ENCODE data around the gene MCC. TPM values are rescaled to one million over a fixed set of nuclear protein-coding genes. Genes with fewer than 3 reads are reported as not detected.

The MCC gene
- total RNA-seq, 1 experiment from 2014 or later = 23.5 TPM

DNA sequence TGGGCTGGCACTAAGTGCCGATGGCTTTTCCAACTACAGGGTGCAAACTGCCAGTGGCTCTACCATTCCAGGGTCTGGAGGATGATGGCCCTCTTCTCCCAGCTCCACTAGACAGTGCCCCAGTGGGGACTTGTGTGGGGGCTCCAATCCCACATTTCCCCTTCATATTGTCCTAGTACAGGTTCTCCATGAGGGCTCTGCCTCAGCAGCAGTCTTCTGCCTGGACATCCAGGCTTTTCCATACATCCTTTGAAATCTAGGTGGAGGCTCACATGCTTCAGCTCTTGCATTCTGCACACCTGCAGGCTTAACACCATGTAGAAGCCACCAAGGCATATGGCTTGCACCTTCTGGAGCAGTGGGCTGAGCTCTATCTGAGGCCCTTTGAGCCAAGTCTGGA is 123.8 kb downstream of the MCC start (continued):
- no peak for TF ChIP-seq ZNF396 (CRISPR knock-in tag; IDR thresholded peaks at IDR 0.05; ENCODE audit: borderline replicate concordance)
- no peak for TF ChIP-seq CTCF (IDR thresholded peaks at IDR 0.05)
- TF ChIP-seq ATF2 (CRISPR knock-in tag; IDR thresholded peaks at IDR 0.05; ENCODE audit: borderline replicate concordance, low read depth) = no peak
- no peak for TF ChIP-seq NR2C2 (CRISPR knock-in tag; IDR thresholded peaks at IDR 0.05)
- no peak for TF ChIP-seq MXD4 (CRISPR knock-in tag; IDR thresholded peaks at IDR 0.05; ENCODE audit: borderline replicate concordance)

DNA sequence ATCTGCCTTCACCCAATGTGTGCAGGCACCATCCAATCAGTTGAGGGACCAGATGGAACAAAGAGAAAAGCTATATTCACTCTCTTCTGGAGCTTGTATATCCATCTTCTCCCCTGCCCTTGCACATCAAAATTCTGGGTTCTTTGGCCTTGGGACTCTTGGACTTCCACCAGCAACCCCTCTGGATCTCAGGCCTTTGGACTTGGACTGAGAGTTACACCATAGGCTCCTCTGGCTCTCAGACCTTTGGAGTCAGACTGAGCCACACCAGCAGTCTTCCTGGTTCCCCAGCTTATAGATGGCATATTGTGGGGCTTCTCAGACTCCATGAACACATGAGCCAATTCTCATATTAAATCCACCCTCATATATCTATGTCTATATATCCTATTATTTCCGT is 126.6 kb downstream of the MCC start:
- no peaks in the 10 kb centered on the region; the same call in 1 of the 2 replicates for H3K27me3 Mint-ChIP-seq (ENCODE audit: low read depth)
- no peak overlapping the region for H3K27ac Mint-ChIP-seq
- CTCF ChIA-PET = no interaction called here
- H3K4me1 Mint-ChIP-seq = no peaks in the 10 kb centered on the region
- DNase-seq (ENCODE audit: low spot score) = no peak
- POLR2A ChIA-PET = no interaction called here
- H3K9me3 Mint-ChIP-seq = peaks cover 34% of the 10 kb centered on the region
- H3K4me3 Mint-ChIP-seq = no peak overlapping the region
- peaks cover 21% of the 10 kb centered on the region for H3K36me3 Mint-ChIP-seq
- no peak for ATAC-seq
- TF ChIP-seq GRHL2 (CRISPR knock-in tag; IDR thresholded peaks at IDR 0.05; ENCODE audit: insufficient replicate concordance, severe bottlenecking) = no peak
- TF ChIP-seq FOXP4 (CRISPR knock-in tag; IDR thresholded peaks at IDR 0.05) = no peak
- TF ChIP-seq NFYB (CRISPR knock-in tag; conservative IDR thresholded peaks at IDR 0.05; ENCODE audit: low read depth) = no peak
- TF ChIP-seq E2F5 (CRISPR knock-in tag; IDR thresholded peaks at IDR 0.05) = no peak
- no peak for TF ChIP-seq ZBTB21 (CRISPR knock-in tag; IDR thresholded peaks at IDR 0.05; ENCODE audit: borderline replicate concordance)
- no peak for TF ChIP-seq CDX4 (CRISPR knock-in tag; IDR thresholded peaks at IDR 0.05; ENCODE audit: borderline replicate concordance)

DNA sequence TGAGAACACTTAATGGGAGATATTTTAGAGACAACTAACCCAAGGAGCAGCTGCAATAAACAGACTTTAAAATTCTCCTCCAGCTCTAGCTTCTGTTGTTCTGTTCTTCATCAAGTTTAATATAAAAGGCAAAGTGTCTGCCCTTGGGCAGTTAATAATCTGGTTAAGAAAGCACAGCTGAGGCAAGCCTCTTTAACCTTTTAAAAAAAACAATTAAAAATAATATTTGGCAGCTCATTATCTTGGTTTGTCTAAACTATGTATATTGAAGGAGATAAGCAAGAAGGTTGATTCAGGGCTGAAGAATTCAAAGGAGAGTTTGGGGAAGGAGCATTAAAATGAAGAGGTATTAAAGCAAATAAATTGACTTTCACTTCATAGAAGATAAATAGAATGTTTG is 128.8 kb downstream of the MCC start:
- Mint-ChIP-seq H3K4me1 (no peaks in the 10 kb centered on the region), H3K36me3 (peaks cover 9% of the 10 kb centered on the region), H3K27ac (no peak overlapping the region), H3K4me3 (no peak overlapping the region), H3K27me3 (ENCODE audit: low read depth) (no peaks in the 10 kb centered on the region; the same call in 1 of the 2 replicates), H3K9me3 (peaks cover 13% of the 10 kb centered on the region)
- ChIA-PET POLR2A (no interaction called here), CTCF (no interaction called here)
- no peak for DNase-seq (ENCODE audit: low spot score)
- no peak for ATAC-seq
- TF ChIP-seq CDX4 (CRISPR knock-in tag; IDR thresholded peaks at IDR 0.05; ENCODE audit: borderline replicate concordance) (no peak), FOXK1 (CRISPR knock-in tag; IDR thresholded peaks at IDR 0.05) (no peak), ATF2 (CRISPR knock-in tag; IDR thresholded peaks at IDR 0.05; ENCODE audit: borderline replicate concordance, low read depth) (no peak), ZNF219 (CRISPR knock-in tag; IDR thresholded peaks at IDR 0.05; ENCODE audit: borderline replicate concordance) (no peak), ZNF138 (CRISPR knock-in tag; conservative IDR thresholded peaks at IDR 0.05) (no peak), ZNF121 (CRISPR knock-in tag; IDR thresholded peaks at IDR 0.05) (no peak), OVOL2 (CRISPR knock-in tag; IDR thresholded peaks at IDR 0.05; ENCODE audit: borderline replicate concordance) (no peak), SMAD4 (CRISPR knock-in tag; IDR thresholded peaks at IDR 0.05) (no peak)
- TF ChIP-seq, protein P1, sequence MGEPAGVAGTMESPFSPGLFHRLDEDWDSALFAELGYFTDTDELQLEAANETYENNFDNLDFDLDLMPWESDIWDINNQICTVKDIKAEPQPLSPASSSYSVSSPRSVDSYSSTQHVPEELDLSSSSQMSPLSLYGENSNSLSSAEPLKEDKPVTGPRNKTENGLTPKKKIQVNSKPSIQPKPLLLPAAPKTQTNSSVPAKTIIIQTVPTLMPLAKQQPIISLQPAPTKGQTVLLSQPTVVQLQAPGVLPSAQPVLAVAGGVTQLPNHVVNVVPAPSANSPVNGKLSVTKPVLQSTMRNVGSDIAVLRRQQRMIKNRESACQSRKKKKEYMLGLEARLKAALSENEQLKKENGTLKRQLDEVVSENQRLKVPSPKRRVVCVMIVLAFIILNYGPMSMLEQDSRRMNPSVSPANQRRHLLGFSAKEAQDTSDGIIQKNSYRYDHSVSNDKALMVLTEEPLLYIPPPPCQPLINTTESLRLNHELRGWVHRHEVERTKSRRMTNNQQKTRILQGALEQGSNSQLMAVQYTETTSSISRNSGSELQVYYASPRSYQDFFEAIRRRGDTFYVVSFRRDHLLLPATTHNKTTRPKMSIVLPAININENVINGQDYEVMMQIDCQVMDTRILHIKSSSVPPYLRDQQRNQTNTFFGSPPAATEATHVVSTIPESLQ (CRISPR knock-in tag; IDR thresholded peaks at IDR 0.05) = no peak
- TF ChIP-seq, protein P2, sequence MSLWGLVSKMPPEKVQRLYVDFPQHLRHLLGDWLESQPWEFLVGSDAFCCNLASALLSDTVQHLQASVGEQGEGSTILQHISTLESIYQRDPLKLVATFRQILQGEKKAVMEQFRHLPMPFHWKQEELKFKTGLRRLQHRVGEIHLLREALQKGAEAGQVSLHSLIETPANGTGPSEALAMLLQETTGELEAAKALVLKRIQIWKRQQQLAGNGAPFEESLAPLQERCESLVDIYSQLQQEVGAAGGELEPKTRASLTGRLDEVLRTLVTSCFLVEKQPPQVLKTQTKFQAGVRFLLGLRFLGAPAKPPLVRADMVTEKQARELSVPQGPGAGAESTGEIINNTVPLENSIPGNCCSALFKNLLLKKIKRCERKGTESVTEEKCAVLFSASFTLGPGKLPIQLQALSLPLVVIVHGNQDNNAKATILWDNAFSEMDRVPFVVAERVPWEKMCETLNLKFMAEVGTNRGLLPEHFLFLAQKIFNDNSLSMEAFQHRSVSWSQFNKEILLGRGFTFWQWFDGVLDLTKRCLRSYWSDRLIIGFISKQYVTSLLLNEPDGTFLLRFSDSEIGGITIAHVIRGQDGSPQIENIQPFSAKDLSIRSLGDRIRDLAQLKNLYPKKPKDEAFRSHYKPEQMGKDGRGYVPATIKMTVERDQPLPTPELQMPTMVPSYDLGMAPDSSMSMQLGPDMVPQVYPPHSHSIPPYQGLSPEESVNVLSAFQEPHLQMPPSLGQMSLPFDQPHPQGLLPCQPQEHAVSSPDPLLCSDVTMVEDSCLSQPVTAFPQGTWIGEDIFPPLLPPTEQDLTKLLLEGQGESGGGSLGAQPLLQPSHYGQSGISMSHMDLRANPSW (CRISPR knock-in tag; conservative IDR thresholded peaks at IDR 0.05; ENCODE audit: low read depth) = no peak
